Esophagus squamous epithelium (tissue), 5 donors: ENCODE results near the gene MPL. TPM values are rescaled to one million over a fixed set of nuclear protein-coding genes. Genes with fewer than 3 reads are reported as not detected.
A peak's percentile ranks its signal among the peaks of the same experiment; 100 is the strongest.

Experiments used
- DNase-seq: peaks from one replicate; lab custom pipeline; 2025; lab: John Stamatoyannopoulos, UW
- H3K27ac ChIP-seq, 4 donors: fragments of 200-600 bp; sonication (generic); one replicate each; pipeline ENCODE4 v1.5.1; 2016 to 2019; ENCODE audit warnings: mild to moderate bottlenecking in 1 of 4
- H3K27me3 ChIP-seq, 4 donors: fragments of 200-600 bp; sonication (generic); 1 replicate in 3 of 4; 2 replicates in 1 of 4; pipeline versions ENCODE4 v1.5.1 to v1.6.0; 2017 to 2021; ENCODE audit warnings: antibody characterized with exemption in 1 of 4
- H3K36me3 ChIP-seq, 3 donors: fragments of 200-600 bp; sonication (generic); one replicate each; pipeline ENCODE4 v1.5.1; 2016 to 2019
- H3K4me1 ChIP-seq, 3 donors: fragments of 200-600 bp; sonication (generic); one replicate each; pipeline ENCODE4 v1.5.1; 2017 to 2019
- H3K4me3 ChIP-seq, 4 donors: fragments of 200-600 bp; sonication (generic); 1 replicate in 3 of 4; 2 replicates in 1 of 4; pipeline ENCODE4 v1.5.1; 2016 to 2019; ENCODE audit warnings: mild to moderate bottlenecking in 2 of 4, moderate library complexity in 1 of 4
- H3K9me3 ChIP-seq, 3 donors: fragments of 200-600 bp; sonication (generic); one replicate each; pipeline ENCODE4 v1.5.1; 2016 to 2019
- POLR2A ChIP-seq, 4 donors: fragments of 450-650 bp; IDR thresholded peaks; one replicate each; pipeline ENCODE4 v1.6.1; 2017; ENCODE audit warnings: antibody characterized with exemption in 4 of 4, mild to moderate bottlenecking in 4 of 4, moderate library complexity in 3 of 4
- WGBS, 2 donors: methylation state at CpG; one replicate each; pipeline ENCODE4 v1.1.5; 2018; 5-methylcytosine and 5-hydroxymethylcytosine counted together
- intact Hi-C: fragments of 100-400 bp; cut with DNase I; formaldehyde crosslinking; loops from one replicate; pipeline ENCODE4 v1.15.0; 2022
- total RNA-seq, 4 donors: library from RNA; depleted of rRNA; stranded (reverse); fragments of >200 nt; gene quantifications; one replicate each; pipeline ENCODE4 v1.1.0, GENCODE V29; 2016
- TF ChIP-seq, protein P1 (sequence below), 6 experiments: fragments of 450-650 bp in 4 of 6; fragments of 200-600 bp in 2 of 6; sonication (generic) in 2 of 6; IDR thresholded peaks; one replicate each; pipeline ENCODE4 v1.5.1; 2016 to 2019; ENCODE audit warnings: antibody characterized with exemption in 6 of 6, mild to moderate bottlenecking in 4 of 6, moderate library complexity in 4 of 6
- donor health status: DM: yes; HTN: yes; CAD: no.

MPL gene
- total RNA-seq, 4 donors from 2014 or later, result not detected

- WGBS, 2 donors, result 63 to 81% methylated on average over 2 of the region's 2 CpGs
- H3K4me1 ChIP-seq, result peaks cover 11 to 29% (median 14%) of the 10 kb centered on the region in 3 donors
- no peak for DNase-seq
- H3K9me3 ChIP-seq, result no peaks in the 10 kb centered on the region
- H3K4me3 ChIP-seq, result no peak overlapping the region
- H3K27me3 ChIP-seq, result no peaks in the 10 kb centered on the region
- H3K27ac ChIP-seq, result peak overlapping the region in 1 of 4 donors; percentile 2
- TF ChIP-seq, protein P1, sequence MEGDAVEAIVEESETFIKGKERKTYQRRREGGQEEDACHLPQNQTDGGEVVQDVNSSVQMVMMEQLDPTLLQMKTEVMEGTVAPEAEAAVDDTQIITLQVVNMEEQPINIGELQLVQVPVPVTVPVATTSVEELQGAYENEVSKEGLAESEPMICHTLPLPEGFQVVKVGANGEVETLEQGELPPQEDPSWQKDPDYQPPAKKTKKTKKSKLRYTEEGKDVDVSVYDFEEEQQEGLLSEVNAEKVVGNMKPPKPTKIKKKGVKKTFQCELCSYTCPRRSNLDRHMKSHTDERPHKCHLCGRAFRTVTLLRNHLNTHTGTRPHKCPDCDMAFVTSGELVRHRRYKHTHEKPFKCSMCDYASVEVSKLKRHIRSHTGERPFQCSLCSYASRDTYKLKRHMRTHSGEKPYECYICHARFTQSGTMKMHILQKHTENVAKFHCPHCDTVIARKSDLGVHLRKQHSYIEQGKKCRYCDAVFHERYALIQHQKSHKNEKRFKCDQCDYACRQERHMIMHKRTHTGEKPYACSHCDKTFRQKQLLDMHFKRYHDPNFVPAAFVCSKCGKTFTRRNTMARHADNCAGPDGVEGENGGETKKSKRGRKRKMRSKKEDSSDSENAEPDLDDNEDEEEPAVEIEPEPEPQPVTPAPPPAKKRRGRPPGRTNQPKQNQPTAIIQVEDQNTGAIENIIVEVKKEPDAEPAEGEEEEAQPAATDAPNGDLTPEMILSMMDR (IDR thresholded peaks at IDR 0.05), result no peak
- no peak for TF ChIP-seq POLR2A (IDR thresholded peaks at IDR 0.05)
- intact Hi-C loops, result no loop called here
- no peaks in the 10 kb centered on the region for H3K36me3 ChIP-seq
Measured at GRCh38 chr1:43354471-43354870, 16.9 kb downstream of the MPL start.

DNA sequence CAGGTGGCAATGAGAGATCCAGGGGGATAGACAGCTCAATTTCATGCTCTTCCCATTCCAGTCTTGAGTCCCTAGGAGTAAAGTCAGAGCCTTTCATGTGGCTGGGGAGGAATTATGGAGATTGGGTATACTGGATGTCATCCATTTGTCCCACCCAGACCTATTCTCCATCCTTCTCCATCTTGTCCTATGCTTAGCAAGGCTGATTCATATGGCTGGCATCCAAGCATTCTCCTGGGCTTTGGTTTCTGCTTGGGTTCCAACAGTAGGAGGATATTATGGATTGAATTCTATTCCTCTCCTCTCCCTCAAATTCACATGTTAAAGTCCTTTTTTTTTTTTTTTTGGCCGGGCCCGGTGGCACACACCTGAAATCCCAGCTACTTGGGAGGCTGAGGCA is 17.3 kb downstream of the MPL start:
- no peak overlapping the region for H3K27ac ChIP-seq
- 100% methylated on average over 2 of the region's 2 CpGs; no CpG with 5 or more reads in 1 of the 2 donors for WGBS, 2 donors
- H3K27me3 ChIP-seq, result no peaks in the 10 kb centered on the region
- H3K4me1 ChIP-seq, result peaks cover 15 to 29% (median 18%) of the 10 kb centered on the region in 3 donors
- H3K4me3 ChIP-seq, result no peak overlapping the region
- DNase-seq, result no peak
- TF ChIP-seq, protein P1 (IDR thresholded peaks at IDR 0.05), result no peak
- no peak for TF ChIP-seq POLR2A (IDR thresholded peaks at IDR 0.05)
- no peaks in the 10 kb centered on the region for H3K9me3 ChIP-seq
- intact Hi-C loops, result no loop called here
- H3K36me3 ChIP-seq, result no peaks in the 10 kb centered on the region

- Histone ChIP-seq H3K9me3 (no peaks in the 10 kb centered on the region), H3K4me1 (peaks cover 15 to 35% (median 18%) of the 10 kb centered on the region in 3 donors), H3K4me3 (no peak overlapping the region), H3K27me3 (no peaks in the 10 kb centered on the region), H3K27ac (peak overlapping the region in 2 of 4 donors; percentile 97 to 98), H3K36me3 (peaks cover 0 to 20% (median 5%) of the 10 kb centered on the region in 3 donors)
- 84 to 89% methylated on average over 4 of the region's 4 CpGs for WGBS, 2 donors
- DNase-seq, result no peak
- TF ChIP-seq POLR2A (IDR thresholded peaks at IDR 0.05), result no peak
- TF ChIP-seq, protein P1 (IDR thresholded peaks at IDR 0.05), result no peak
- intact Hi-C loops, result no loop called here
Measured at GRCh38 chr1:43357251-43357650, 19.6 kb downstream of the MPL start.

- H3K4me3 ChIP-seq, result peak overlapping the region; percentile 49 to 83 (median 68)
- peaks cover 15 to 35% (median 18%) of the 10 kb centered on the region in 3 donors for H3K4me1 ChIP-seq
- H3K27me3 ChIP-seq, result no peaks in the 10 kb centered on the region
- WGBS, 2 donors, result 2% methylated on average over 17 to 18 of the region's 33 CpGs
- peak in 1 of 4 donors; percentile 51 for TF ChIP-seq POLR2A (IDR thresholded peaks at IDR 0.05)
- TF ChIP-seq, protein P1 (IDR thresholded peaks at IDR 0.05), result peak in 5 of 6 experiments; percentile 4 to 56 (median 20)
- intact Hi-C loops, result no loop called here
- peaks cover 8 to 30% (median 12%) of the 10 kb centered on the region in 3 donors for H3K36me3 ChIP-seq
- no peaks in the 10 kb centered on the region for H3K9me3 ChIP-seq
- DNase-seq, result no peak
- H3K27ac ChIP-seq, result peak overlapping the region; percentile 95 to 98 (median 96)
Measured at GRCh38 chr1:43358121-43358745, 20.6 kb downstream of the MPL start.
